Activated CD8-positive, alpha-beta memory T cell treated with anti-CD3 and anti-CD28 coated beads, Interleukin-2, amount 10 ng/mL, durations not matched to agents 7 days and 5 days (primary cell): Measurements from ENCODE around the gene MRPS22. TPM values are rescaled to one million over a fixed set of nuclear protein-coding genes. Genes with fewer than 3 reads are reported as not detected.
"Not testable (repeated sequence)": the region's sequence is repeated elsewhere in the genome, so short reads cannot be mapped to it uniquely, and the experiment has no call there.

Experiments used
- ATAC-seq: fragments of 150-1000 bp; cut with Tn5 transposase; one replicate; pipeline ENCODE4 v1.10.0; 2021; ENCODE audit warnings: moderate library complexity
- CTCF ChIA-PET: fragments of 350-600 bp; sonication (Branson Sonifier 250); formaldehyde crosslinking; loops from one replicate; lab custom pipeline; 2021; ENCODE audit warnings: antibody characterized with exemption; lab: Charles Lee
- DNase-seq: peaks from one replicate; pipeline ENCODE4 v3.0.0-alpha.2; 2020
- H3K27ac Mint-ChIP-seq: one replicate; pipeline ENCODE4 v1.8.0; 2021; ENCODE audit warnings: mild to moderate bottlenecking, mixed read lengths
- H3K27me3 Mint-ChIP-seq: one replicate; pipeline ENCODE4 v1.8.0; 2021; ENCODE audit warnings: mixed read lengths
- H3K36me3 Mint-ChIP-seq: one replicate; pipeline ENCODE4 v1.8.0; 2021; ENCODE audit warnings: mild to moderate bottlenecking, mixed read lengths
- H3K4me1 Mint-ChIP-seq: one replicate; pipeline ENCODE4 v1.8.0; 2021; ENCODE audit warnings: mixed read lengths
- H3K4me3 Mint-ChIP-seq: one replicate; pipeline ENCODE4 v1.8.0; 2021; ENCODE audit warnings: mild to moderate bottlenecking, moderate library complexity, mixed read lengths
- H3K9me3 Mint-ChIP-seq: one replicate; pipeline ENCODE4 v1.8.0; 2022; ENCODE audit warnings: low read depth, mixed read lengths
- total RNA-seq, 2 experiments: library from RNA; stranded (reverse); gene quantifications; one replicate each; pipeline ENCODE4 v1.2.3, GENCODE V29; 2021

MRPS22 gene
- total RNA-seq, 2 experiments from 2014 or later, result 36.1 to 41.2 TPM

DNA sequence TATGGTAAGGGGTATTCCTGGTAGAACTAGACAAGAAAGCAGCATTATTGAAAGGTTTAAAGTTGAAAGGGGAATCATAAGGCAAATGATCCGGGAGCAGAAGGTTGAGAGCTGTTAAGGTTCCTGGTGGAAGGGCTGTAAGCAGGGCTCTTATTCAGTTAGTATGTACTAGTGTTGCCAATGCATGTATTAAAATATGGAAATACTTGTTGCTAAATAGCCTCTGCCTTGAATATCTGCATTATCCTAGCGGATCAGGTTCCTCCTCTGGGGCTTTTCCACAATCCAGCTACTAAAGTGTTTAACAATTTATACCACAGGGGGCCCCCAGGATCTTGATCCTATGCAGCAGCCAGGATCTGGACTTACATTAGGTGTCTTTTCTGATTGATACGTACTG lies 52.9 kb downstream of the MRPS22 start:
- H3K4me3 Mint-ChIP-seq, result no peak overlapping the region
- H3K27ac Mint-ChIP-seq, result no peak overlapping the region
- H3K27me3 Mint-ChIP-seq, result peaks cover 6% of the 10 kb centered on the region
- DNase-seq, result no peak
- peaks cover 1% of the 10 kb centered on the region for H3K9me3 Mint-ChIP-seq
- no peaks in the 10 kb centered on the region for H3K36me3 Mint-ChIP-seq
- peaks cover 10% of the 10 kb centered on the region for H3K4me1 Mint-ChIP-seq
- CTCF ChIA-PET, result no interaction called here
- ATAC-seq, result no peak

DNA sequence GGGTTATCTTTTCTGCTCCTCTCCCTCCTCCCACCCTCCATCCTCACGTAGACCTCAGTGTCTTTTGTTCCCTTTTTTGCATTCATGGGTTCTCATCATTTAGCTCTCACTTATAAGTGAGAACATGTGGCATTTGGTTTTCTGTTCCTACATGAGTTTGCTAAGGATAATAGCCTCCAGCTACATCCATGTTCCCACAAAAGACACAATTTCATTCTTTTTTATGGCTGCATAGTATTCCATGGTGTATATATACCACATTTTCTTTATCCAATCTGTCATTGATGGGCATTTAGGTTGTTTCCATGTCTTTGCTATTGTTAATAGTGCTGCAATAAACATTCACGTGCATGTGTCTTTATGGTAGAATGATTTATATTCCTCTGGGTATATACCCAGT lies 57.3 kb downstream of the MRPS22 start:
- H3K9me3 Mint-ChIP-seq, CTCF ChIA-PET, H3K27me3 Mint-ChIP-seq, H3K4me3 Mint-ChIP-seq, ATAC-seq, DNase-seq, H3K4me1 Mint-ChIP-seq, H3K36me3 Mint-ChIP-seq, H3K27ac Mint-ChIP-seq: not testable (repeated sequence)

Other genes with a start within 250 kb of the MRPS22 start
- gene COPB2, start 45.6 kb downstream of the MRPS22 start, total RNA-seq, result 100 to 1,000 TPM in 1 of 2 experiments, 10 to 100 TPM in 1; 78.9 to 104 TPM
- gene RBP2, start 132.5 kb downstream of the MRPS22 start, total RNA-seq, result not detected
- gene RBP1, start 195.7 kb downstream of the MRPS22 start, total RNA-seq, result not detected